ENCODE measurements around the gene ARHGEF19.

The ARHGEF19 gene

GRCh38 chr1:16189921-16190621 lies 22.4 kb downstream of the ARHGEF19 start:
- DNase-seq (ENCODE audit: low spot score): no peak
- no peak for ATAC-seq (ENCODE audit: low read depth)
- H3K27ac ChIP-seq (ENCODE audit: poor library complexity, severe bottlenecking): peak overlapping the region; percentile 71

GRCh38 chr1:16189003-16189402 lies 23.4 kb downstream of the ARHGEF19 start:
- Histone ChIP-seq H3K9me3 (ENCODE audit: severe bottlenecking) (no peaks in the 10 kb centered on the region), H3K36me3 (ENCODE audit: low read depth) (no peaks in the 10 kb centered on the region), H3K27ac (ENCODE audit: poor library complexity, severe bottlenecking) (peak overlapping the region; percentile 71), H3K4me3 (ENCODE audit: severe bottlenecking) (no peak overlapping the region), H3K4me1 (ENCODE audit: insufficient read depth, poor library complexity, severe bottlenecking) (peaks cover 30% of the 10 kb centered on the region), H3K27me3 (ENCODE audit: insufficient read depth, poor library complexity, severe bottlenecking) (no peaks in the 10 kb centered on the region)
- TF ChIP-seq CTCF (IDR thresholded peaks at IDR 0.05; ENCODE audit: poor library complexity, severe bottlenecking): no peak
- ATAC-seq (ENCODE audit: low read depth) (peak; percentile 69), DNase-seq (ENCODE audit: low spot score) (no peak)

More at GRCh38 chr1:16189921-16190621, 22.4 kb downstream of the ARHGEF19 start:
- Histone ChIP-seq H3K9me3 (ENCODE audit: severe bottlenecking) (no peaks in the 10 kb centered on the region), H3K4me3 (ENCODE audit: severe bottlenecking) (no peak overlapping the region), H3K36me3 (ENCODE audit: low read depth) (no peaks in the 10 kb centered on the region), H3K4me1 (ENCODE audit: insufficient read depth, poor library complexity, severe bottlenecking) (peaks cover 20% of the 10 kb centered on the region), H3K27me3 (ENCODE audit: insufficient read depth, poor library complexity, severe bottlenecking) (no peaks in the 10 kb centered on the region)
- TF ChIP-seq CTCF (IDR thresholded peaks at IDR 0.05; ENCODE audit: poor library complexity, severe bottlenecking): no peak

GRCh38 chr1:16187748-16188401 lies 24.6 kb downstream of the ARHGEF19 start:
- Histone ChIP-seq H3K4me3 (ENCODE audit: severe bottlenecking) (no peak overlapping the region), H3K27ac (ENCODE audit: poor library complexity, severe bottlenecking) (peak overlapping the region; percentile 71), H3K4me1 (ENCODE audit: insufficient read depth, poor library complexity, severe bottlenecking) (peaks cover 39% of the 10 kb centered on the region), H3K36me3 (ENCODE audit: low read depth) (no peaks in the 10 kb centered on the region), H3K27me3 (ENCODE audit: insufficient read depth, poor library complexity, severe bottlenecking) (no peaks in the 10 kb centered on the region), H3K9me3 (ENCODE audit: severe bottlenecking) (no peaks in the 10 kb centered on the region)
- no peak for DNase-seq (ENCODE audit: low spot score)
- ATAC-seq (ENCODE audit: low read depth): peak; percentile 51
- peak; percentile 99 for TF ChIP-seq CTCF (IDR thresholded peaks at IDR 0.05; ENCODE audit: poor library complexity, severe bottlenecking)

DNA sequence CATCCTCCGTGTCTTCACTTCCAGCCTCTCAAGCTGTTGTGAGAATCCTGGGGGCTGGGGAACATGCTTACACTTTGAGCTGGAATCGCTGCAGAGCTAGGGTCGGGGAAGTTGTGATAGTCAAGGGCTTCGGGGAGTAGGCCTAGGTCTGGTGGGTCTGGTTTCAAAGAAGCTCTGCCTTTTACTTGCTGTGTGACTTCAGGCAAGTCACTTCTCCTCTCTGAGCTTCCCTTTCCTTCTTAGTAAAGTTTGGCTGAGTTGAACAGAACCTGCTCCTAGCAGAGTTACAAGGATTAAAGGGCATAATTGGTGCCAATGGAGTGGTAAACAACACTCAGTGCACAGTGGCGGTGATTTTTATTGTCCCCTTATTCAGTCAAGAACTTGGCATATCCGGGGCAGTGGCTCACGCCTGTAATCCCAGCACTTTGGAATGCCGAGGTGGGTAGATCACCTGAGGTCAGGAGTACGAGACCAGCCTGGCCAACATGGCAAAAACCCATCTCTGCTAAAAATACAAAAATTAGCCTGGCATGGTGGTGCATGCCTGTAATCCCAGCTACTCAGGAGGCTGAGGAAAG lies 25.7 kb downstream of the ARHGEF19 start:
- Histone ChIP-seq H3K36me3 (ENCODE audit: low read depth) (no peaks in the 10 kb centered on the region), H3K27ac (ENCODE audit: poor library complexity, severe bottlenecking) (peak overlapping the region; percentile 71), H3K4me1 (ENCODE audit: insufficient read depth, poor library complexity, severe bottlenecking) (peaks cover 51% of the 10 kb centered on the region), H3K4me3 (ENCODE audit: severe bottlenecking) (no peak overlapping the region), H3K27me3 (ENCODE audit: insufficient read depth, poor library complexity, severe bottlenecking) (no peaks in the 10 kb centered on the region), H3K9me3 (ENCODE audit: severe bottlenecking) (no peaks in the 10 kb centered on the region)
- no peak for TF ChIP-seq CTCF (IDR thresholded peaks at IDR 0.05; ENCODE audit: poor library complexity, severe bottlenecking)
- no peak for ATAC-seq (ENCODE audit: low read depth)
- no peak for DNase-seq (ENCODE audit: low spot score)
